ENCODE results near the gene SLC35F1.

GRCh38 chr6:118304321-118304720 lies 397.3 kb downstream of the SLC35F1 start:
- no peak for TF ChIP-seq POLR2A (IDR thresholded peaks at IDR 0.05; ENCODE audit: low read depth, low read length)
- TF ChIP-seq FOS (IDR thresholded peaks at IDR 0.05; ENCODE audit: borderline replicate concordance, insufficient read depth, low read length) = no peak
- TF ChIP-seq JUN (IDR thresholded peaks at IDR 0.05; ENCODE audit: borderline replicate concordance, insufficient read depth, insufficient read length, low read depth) = no peak
- TF ChIP-seq CTCF (IDR thresholded peaks at IDR 0.05; ENCODE audit: extremely low read depth in 1 of 2, insufficient read depth in 1 of 2, low read depth in 1 of 2, low read length in 2 of 2) = no peak
- TF ChIP-seq EZH2 (IDR thresholded peaks at IDR 0.05; ENCODE audit: borderline replicate concordance, low read depth, low read length, severe bottlenecking) = no peak
- TF ChIP-seq, protein P1, sequence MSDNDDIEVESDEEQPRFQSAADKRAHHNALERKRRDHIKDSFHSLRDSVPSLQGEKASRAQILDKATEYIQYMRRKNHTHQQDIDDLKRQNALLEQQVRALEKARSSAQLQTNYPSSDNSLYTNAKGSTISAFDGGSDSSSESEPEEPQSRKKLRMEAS (IDR thresholded peaks at IDR 0.05; ENCODE audit: insufficient read depth, insufficient read length) = no peak
- TF ChIP-seq POLR2AphosphoS5 (IDR thresholded peaks at IDR 0.05; ENCODE audit: insufficient read depth, low read depth, low read length) = no peak
- TF ChIP-seq GATA2 (IDR thresholded peaks at IDR 0.05; ENCODE audit: insufficient read depth, insufficient read length, low read depth, low read length) = no peak

Measured in endothelial cell of umbilical vein (primary cell).